HG03108 (cell line): ENCODE measurements around the gene INTS6.
A peak's percentile ranks its signal among the peaks of the same experiment; 100 is the strongest.

Source experiments
- ATAC-seq: cut with Tn5 transposase; IDR thresholded peaks from one replicate; pipeline ENCODE4 v1.9.1; 2021; ENCODE audit warnings: moderate library complexity; ENCODE audit not compliant: unreplicated experiment

INTS6 gene, protein sequence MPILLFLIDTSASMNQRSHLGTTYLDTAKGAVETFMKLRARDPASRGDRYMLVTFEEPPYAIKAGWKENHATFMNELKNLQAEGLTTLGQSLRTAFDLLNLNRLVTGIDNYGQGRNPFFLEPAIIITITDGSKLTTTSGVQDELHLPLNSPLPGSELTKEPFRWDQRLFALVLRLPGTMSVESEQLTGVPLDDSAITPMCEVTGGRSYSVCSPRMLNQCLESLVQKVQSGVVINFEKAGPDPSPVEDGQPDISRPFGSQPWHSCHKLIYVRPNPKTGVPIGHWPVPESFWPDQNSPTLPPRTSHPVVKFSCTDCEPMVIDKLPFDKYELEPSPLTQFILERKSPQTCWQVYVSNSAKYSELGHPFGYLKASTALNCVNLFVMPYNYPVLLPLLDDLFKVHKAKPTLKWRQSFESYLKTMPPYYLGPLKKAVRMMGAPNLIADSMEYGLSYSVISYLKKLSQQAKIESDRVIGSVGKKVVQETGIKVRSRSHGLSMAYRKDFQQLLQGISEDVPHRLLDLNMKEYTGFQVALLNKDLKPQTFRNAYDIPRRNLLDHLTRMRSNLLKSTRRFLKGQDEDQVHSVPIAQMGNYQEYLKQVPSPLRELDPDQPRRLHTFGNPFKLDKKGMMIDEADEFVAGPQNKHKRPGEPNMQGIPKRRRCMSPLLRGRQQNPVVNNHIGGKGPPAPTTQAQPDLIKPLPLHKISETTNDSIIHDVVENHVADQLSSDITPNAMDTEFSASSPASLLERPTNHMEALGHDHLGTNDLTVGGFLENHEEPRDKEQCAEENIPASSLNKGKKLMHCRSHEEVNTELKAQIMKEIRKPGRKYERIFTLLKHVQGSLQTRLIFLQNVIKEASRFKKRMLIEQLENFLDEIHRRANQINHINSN

GRCh38 chr13:51452361-51453206 lies at the start of gene INTS6:
TSS of gene INTS6 (minus strand) at chr13:51453036. CDS start at chr13:51452525, 511 bp downstream.
- peak; percentile 64 for ATAC-seq

GRCh38 chr13:51502153-51502651 lies 49.4 kb upstream of the INTS6 start:
- peak; percentile 97 for ATAC-seq

- ATAC-seq, result peak; percentile 35
Measured at GRCh38 chr13:51501592-51502152, 48.8 kb upstream of the INTS6 start.

DNA sequence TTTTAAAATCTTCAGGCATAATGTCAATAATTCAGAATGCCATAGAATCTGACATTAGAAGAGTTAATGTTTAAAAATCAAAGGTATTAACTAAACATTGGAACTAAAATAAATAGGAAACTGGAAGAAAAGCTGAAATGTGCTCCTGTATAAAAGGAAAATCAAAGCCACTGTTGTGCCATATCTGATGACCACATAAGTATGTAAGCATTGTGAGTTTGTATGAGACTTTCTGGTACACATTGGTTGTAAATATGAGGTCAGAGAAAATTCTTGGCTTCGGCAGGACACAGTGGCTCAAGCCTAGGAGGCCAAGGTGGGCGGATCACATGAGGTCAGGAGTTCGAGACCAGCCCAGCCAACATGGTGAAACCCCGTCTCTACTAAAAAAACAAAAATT lies 48.3 kb upstream of the INTS6 start:
- no peak for ATAC-seq

- no peak for ATAC-seq
Measured at GRCh38 chr13:51500687-51501086, 47.9 kb upstream of the INTS6 start.

DNA sequence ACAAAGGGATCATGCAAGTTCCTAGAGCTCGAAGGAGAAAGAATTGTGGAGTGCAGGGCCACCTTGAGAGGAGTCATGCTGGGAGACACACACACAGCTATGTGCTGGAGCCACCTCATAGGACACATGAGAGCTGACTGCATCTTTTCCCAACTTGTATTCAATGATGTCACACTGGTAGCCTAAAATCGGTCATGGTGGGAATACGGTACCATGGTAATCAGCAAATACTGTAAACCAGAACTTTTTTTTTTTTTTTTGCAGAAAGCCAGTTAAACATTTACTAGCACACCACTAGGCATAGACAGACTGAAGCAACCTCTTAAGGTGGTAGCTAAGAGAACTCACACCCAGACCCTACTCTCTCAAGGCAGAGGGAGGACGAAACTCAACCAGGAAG lies 47.0 kb upstream of the INTS6 start:
- no peak for ATAC-seq

- ATAC-seq, result no peak
Measured at GRCh38 chr13:51495316-51495715, 42.5 kb upstream of the INTS6 start.

DNA sequence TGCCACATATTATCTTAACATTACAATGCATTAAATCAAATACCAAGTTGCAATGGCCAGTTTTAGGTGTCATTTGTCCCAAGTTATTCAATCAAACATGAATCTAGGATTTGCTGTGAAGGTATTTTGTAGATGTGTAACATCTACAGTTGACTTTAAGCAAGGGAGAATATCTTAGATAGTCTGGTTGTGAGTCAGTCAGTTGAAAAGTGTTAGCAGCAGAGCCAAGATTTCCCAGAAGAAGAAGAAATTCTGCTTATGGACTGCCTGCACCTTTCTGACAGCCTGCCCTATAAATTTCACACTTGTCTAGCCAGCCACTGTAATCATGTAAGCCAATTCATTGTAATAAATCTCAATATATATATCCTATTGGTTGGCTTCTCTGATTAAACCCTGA lies 41.3 kb upstream of the INTS6 start:
- no peak for ATAC-seq

DNA sequence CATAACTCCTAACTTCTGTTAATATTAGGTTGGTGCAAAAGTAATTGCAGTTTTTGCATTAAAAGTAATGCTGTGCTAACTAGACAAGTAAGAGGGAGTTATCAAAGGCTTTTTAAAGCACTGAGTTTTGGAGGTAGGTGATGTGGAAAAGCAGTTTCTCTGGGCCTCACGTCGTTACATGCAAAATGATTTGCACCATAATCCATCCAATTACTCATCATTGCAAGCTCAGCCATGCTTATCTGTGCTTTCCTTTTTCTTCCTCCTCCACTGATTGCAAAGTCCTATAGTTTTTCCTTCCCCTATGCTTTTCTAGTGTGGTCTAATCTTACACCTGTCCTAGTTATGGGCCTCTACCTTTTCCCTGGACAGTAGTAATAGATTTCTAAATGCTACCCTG lies 35.4 kb upstream of the INTS6 start:
- no peak for ATAC-seq

GRCh38 chr13:51481656-51482055 lies 28.8 kb upstream of the INTS6 start:
- no peak for ATAC-seq

DNA sequence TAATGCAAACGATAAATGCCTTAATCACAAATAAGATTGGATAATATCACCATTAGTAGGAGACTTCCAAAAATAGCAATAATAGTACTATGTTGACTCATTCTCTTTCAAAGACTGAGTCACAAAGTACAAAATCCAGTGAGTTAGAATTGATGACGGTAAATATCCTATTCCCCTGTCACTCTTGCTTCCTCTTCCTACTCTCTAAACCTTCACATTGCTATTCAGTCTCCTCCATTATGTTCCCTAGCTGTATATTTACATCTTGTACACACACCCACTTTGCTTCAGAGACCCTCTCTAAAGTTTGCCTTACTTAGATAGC lies 26.3 kb upstream of the INTS6 start:
- ATAC-seq, result no peak

DNA sequence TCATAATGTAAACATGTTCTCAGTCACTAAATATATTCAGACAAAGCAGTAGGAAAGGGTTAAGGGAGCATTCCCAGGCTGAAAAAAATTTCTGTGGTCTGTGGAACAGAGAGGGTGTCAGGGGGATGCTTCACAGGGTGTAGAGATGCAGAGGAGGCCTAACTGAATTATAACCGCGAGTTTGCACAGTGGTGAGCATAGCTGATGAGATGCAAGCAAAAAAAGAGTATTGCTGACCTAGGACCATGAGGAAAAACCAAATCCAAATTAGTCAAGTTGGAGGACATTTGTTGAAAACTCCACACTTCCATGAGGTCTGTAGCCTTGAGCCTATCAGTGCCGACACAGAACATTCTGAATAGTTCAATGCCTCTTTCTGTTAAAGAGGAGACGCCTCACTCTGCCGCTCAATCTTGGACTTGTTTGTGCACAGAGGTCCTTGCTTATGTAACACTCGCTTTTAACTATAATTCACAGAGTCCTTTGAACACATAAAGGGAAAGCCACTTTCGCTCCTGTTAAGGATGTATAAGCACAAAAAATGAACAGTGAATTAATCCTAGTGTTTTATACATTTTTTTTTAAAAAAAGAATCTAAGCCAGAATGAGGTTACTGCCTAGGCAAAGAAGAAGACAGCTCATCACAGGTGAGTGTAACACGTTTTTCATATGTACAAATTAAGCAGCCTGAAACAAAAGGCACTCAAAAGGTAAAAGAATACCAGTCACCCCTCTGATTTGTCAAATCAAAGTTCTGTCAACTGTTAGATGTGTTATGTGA lies 25.8 kb upstream of the INTS6 start:
- no peak for ATAC-seq

GRCh38 chr13:51477653-51478324 lies 25.0 kb upstream of the INTS6 start:
- no peak for ATAC-seq

DNA sequence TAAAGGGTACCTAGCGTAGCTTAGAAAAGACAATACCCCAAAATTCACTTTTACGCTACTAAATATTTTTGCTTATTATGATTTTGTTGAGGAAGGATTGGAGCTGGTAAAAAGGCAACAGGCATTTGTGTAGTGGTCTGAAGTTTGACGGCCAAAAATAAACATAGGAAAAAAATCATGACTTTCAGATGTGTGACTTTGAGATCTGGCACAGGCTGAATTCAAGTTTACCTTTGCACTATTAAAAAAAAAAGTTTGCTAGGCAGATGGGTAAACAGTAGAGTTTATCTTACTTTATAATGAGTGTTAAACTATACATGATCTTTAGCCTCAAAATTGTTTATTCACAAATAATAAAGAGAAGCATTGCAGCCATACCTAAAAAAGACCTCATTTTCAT lies 24.3 kb upstream of the INTS6 start:
- ATAC-seq, result no peak

GRCh38 chr13:51475727-51476501 lies 23.1 kb upstream of the INTS6 start:
- ATAC-seq, result no peak

DNA sequence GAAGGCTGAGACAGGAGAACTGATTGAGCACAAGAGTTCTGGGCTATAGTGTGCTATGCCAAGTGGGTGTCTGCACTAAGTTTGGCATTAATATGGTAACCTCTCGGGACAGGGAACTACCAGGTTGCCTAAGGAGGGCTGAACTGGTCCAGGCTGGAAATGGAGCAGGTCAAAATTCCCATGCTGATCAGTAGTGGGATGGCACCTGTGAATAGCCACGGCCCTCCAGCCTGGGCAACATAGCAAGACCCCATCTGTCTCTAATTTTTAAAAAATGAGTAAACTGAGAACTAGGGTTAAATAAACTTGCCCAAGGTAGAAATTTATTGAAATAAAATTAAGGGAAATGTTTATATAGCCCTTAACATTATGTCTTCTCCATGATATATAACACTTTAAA lies 17.0 kb upstream of the INTS6 start:
- no peak for ATAC-seq

- no peak for ATAC-seq
Measured at GRCh38 chr13:51467730-51468129, 14.9 kb upstream of the INTS6 start.

DNA sequence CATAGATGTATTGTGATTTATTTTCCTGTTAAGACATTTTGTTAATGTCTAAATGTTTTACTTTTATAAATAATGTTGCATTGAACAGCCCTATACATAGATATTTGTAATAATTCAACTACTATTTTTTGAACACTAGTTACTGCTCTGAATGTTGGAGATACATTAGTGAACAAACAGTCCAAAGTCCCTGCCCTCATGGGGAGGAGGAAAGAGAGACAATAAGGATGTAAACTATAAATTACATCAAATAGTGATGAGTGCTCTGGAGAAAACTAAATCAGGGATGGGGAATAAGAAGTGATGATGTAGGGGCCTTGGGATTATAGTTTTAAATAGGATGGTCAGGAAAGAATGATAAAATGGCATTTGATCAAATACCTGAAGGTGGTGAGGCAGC lies 12.3 kb upstream of the INTS6 start:
- no peak for ATAC-seq
